ENCODE measurements around the gene TBC1D12.
"Not testable (repeated sequence)": the region's sequence is repeated elsewhere in the genome, so short reads cannot be mapped to it uniquely, and the experiment has no call there.

The TBC1D12 gene

DNA sequence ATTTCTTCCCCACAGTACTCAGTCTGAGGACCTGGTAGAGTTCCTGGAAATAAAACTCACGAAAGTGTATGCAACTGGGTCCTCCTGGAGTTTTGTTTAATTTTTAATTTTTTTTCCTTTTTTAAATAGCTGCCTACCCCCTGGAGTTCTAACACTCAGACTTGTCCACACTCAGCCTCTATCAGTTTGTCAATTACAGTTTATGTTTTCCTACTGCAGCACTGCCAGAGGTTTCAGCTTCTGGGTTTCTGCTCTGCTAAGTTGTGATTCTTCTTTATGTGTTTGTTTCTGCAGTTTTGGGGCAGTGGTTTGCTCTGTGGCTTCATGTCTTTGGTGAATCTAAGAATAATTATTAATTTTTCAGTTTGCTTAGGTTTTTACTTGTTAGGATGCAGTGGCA lies 59.2 kb downstream of the TBC1D12 start:
- DNase-seq = no peak

DNA sequence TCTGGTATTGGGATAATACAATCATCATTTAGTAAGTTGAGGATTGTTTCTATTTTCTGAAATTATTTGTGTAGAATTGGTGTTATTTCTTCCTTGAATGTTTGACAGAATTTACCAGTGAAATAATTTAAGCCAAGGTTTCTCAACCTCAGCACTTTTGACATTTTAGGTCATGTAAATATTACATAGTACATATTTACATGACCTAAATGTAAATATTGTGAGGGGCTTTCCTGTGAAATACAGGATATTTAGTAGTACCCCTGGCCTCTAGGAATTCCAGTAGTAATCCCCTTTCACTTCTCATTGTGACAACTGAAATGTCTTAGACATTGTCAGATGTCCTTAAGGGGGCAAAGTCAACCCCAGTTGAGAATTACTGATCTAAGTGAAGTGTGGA lies 59.8 kb downstream of the TBC1D12 start:
- no peak for DNase-seq

DNA sequence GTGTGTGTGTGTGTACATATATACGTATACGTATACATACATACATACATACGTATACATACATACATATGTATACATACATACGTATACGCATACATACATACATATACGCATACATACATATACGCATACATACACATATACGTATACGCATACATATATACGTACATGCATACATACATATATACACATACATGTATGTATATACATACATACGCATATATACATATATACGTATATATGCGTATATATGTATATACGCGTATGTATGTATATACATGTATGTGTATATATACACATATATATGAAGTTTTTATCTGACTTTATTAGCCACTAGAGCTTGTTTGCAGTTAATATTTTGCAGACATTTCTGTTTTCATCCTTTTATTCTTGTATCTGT lies 63.3 kb downstream of the TBC1D12 start:
- no peak for DNase-seq

DNA sequence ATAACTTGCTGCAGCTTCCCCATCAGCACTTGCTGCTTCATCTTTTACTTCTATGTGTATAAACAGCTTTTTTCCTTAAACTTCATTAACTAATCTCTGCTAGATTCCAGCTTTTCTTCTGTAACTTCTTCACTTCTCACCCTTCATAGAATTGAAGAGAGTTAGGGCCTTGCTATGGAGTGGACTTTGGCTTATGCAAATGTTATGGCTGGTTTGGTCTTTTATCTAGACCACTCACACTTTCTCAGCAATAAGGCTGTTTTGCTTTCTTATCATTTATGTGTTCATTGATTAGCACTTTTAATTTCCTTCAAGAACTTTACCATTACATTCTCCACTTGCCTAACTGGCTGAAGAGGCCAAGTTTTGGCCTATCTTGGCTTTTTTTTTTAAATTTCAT lies 79.1 kb downstream of the TBC1D12 start:
- DNase-seq = no peak

DNA sequence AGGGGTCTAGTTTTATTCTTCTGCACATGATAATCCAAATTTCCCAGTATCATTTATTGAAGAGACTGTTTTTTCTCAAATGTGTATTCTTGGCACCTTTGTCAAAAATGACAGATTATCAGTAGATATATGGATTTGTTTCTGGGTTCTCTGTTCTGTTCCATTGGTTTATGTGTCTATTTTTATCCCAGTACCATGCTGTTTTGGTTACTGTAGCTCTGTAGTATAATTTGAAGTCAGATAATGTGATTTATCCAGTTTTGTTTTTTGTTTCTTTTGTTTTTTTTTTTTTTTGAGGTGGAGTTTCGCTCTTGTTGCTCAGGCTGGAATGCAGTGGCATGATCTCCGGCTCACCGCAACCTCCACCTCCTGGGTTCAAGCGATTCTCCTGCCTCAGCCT lies 81.6 kb downstream of the TBC1D12 start:
- DNase-seq = no peak

DNA sequence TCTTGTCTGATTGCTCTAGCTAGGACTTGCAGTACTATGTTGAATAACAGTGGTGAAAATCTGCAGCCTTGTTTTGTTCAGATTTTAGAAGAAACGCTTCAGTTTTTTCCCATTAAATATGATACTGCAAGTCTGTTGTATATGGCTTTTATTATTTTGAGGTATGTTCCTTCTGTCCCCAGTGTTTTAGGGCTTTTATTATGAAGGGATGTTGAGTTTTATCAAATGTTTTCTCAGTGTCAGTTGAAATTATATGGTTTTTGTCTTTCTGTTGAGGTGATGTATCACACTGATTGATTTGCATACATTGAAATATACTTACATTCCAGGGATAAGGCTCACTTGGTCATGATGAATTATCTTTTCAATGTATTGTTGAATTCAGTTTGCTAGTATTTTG lies 82.8 kb downstream of the TBC1D12 start:
- no peak for DNase-seq

DNA sequence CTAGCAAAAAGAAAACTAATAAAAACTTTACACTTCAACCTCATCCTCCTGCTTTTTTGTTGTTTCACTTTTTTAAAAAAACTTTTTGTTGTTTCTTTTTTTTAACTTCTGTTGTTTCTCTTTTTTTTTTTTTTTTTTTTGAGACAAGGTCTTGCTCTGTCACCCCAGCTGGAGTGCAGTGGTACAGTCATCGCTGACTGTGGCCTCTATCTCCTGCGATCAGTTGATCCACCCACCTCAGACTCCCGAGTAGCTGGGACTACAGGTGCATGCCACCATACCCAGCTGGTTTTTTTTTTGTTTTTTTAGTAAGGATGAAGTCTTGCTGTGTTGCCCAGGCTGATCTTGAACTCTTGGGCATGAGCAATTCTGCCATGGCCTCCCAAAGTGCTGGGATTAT lies 85.2 kb downstream of the TBC1D12 start:
- no peak for DNase-seq

DNA sequence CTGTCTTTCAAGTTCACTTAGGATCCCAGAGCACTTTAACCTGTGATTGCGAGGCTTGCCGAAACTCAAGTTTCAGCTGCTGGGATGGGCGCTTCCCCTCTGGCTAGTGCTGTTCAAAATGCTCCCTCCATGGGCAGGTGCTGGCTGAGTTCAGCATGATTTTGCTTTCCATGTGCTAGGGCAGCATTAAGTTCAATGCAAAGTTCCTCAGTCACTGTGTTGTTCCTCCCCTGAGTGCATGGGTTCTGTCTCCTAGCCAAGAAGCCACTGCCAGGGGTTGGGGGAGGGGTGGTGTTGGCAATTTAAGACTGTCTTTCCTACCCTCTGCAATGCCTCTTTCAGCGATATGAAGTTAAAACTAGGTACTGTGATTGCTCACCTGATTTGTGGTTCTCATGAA lies 86.8 kb downstream of the TBC1D12 start:
- no peak for DNase-seq

DNA sequence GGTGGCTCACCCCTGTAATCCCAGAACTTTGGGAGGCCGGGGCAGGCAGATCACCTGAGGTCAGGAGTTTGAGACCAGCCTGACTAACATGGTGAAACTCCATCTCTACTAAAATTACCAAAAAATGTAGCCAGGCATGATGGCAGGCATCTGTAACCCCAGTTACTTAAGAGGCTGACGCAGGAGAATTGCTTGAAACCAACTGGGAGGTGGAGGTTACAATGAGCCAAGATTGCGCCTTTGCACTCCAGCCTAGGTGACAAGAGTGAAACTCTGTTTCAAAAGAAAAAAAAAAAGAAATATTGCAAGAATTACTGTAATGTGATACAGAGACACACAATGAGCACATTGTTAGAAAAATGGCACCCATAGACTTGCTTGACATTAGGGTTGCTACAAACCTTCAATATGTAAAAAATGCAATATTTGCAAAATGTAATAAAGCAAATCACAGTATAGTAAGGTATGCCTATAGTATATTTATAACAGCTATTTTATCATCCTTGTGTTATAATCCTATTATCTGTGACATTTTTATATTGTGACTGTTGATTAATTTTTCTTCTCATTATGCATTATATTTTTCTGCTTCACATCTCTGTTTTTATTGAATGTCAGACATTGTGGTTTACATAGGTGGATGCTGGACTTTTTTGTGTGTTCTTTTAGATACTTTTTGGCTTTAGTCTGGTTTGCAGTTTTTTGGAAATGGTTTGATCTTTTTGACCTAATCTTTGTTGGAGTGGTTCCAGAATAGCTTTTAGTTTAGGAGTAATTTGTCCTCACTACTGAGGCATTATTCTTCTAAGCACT lies 87.8 kb downstream of the TBC1D12 start:
- DNase-seq = no peak

DNA sequence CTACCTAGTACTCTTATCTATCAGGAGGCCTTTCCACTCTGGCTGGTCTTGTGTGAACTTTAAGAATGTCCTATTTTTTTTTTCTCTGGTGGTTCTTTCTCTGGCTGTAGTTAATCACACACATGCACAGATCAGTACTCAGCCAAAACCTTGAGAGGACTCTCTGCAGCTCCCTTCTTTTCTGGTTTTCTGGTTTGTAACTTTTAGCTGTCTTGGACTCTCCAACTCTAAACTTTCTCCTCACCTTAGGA lies 88.4 kb downstream of the TBC1D12 start:
- DNase-seq = no peak

DNA sequence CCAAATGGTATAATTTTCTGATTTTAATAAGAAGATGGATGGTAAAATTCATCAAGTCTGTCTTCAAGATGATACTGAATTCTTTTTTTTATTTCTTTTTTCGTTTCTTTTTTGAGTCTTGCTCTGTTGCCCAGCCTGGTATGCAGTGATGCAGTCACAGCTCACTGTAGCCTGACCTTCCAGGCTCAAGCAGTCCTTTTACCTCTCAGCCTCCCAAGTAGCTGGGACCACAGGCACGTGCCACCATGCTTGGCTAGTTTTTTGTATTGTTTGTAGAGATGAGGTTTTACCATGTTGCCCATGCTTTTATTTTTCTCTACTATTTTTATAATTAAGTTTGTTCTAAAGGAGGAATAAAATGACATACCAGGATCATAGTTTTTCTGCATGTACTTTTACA lies 91.1 kb downstream of the TBC1D12 start:
- no peak for DNase-seq

DNA sequence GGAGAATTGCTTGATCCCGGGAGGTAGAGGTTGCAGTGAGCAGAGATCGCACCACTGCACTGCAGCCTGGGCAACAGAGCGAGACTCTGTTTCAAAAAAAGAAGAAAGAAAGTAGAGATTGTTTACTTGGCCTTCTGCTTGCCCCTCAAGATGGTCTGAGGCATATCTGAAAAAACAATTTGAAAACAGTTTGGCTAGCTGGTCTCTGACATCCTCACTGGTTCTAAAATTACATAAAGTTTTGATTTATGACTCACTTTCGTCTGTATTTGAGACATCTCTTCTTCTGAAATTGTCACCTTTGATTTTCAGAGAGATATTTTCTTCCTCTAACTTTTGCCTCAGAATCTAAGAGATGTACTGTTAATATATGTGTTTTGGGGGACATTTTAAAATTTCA lies 93.7 kb downstream of the TBC1D12 start:
- DNase-seq = no peak

DNA sequence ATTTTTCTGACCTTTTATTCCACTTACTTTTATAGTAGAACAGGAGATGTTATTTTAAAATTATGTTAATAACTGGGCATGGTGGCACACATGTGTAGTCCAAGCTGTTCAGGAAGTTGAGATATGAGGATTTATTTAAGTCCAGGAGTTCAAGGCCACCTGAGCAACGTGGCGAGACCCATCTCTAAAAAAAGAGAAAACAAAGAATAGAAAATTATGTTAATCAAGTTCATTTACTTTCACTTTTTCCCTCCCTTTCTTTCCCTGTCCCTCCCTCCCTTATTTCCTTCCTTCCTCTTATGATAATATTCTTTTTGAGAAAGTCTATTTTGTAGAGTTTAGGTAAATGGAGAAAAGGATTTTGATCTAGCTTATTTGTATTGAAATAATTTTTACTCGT lies 94.3 kb downstream of the TBC1D12 start:
- no peak for DNase-seq

DNA sequence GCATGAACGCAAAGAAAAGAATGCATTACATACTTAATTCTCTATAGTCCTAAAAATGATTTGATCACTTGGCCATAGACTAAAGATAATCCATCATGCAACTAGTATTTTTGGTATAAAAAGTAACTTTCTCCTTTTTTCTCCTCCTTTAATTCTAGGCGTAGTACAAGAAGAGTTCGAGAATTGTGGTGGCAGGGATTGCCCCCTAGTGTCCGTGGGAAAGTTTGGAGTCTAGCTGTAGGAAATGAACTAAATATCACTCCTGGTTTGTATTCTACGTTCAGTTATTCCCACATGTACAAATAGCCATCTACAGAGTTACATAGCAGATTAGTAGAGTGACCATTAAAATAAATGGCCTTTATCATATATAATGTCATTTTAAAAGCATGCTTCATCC lies 97.7 kb downstream of the TBC1D12 start:
- DNase-seq = no peak

DNA sequence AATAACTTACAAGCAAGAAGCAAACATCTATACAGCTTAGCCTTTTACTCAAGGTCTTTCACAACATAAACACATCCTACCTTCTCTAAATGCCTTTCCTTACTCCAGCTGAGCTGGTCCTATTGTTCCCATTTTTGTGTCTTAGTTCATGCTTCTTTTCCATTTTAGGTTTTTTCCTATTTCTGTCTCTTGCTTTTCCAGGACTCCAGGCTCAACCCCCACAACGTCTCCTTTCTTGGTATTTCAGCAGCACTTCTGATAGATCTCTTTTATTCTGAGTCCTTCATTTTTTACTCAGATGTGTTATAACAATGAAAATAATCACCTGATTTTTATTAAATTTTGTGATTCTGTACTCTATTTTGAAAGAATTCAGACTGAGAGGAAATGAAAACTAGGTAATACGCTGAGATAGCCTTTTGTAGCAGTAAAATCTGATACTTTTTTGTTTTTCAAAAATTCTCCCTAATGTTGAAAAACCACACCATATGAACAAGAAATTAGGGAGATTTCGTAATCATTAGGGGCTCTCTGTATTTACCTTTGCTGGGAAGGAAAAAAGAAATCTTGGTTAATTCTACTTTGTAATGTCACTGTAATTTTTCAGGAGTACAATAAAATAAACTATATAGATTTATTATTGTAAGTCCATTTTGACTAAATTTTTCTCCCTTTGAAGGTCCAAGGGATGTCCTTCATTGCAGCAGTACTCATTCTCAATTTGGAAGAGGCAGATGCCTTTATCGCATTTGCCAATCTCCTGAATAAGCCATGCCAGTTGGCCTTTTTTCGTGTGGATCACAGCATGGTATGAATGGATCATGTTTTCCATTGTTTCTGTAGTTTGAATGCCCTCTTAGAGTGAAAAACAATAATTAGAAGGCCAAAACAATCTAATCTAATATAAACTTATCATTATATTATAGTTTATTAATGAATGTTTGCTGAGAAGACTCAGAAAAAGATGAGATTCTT lies 119.2 kb downstream of the TBC1D12 start:
- no peak for DNase-seq

DNA sequence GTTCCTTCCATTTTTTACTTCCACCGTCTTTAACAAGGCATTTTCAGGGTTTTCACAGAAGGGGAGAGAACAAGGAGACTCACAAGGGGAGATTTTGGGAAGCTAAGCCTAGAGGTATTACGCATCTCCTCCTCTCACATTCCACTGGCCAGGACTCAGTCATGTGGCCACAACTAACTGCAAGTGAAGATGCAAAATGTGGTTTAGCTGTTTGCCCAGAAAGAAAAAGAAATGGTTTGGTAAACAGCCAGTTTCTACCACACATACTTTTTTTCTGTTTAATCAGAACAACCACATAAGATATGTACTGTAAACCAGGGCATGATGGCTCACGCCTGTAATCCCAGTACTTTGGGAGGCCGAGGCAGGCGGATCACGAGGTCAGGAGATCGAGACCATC lies 121.8 kb downstream of the TBC1D12 start:
- DNase-seq = no peak

DNA sequence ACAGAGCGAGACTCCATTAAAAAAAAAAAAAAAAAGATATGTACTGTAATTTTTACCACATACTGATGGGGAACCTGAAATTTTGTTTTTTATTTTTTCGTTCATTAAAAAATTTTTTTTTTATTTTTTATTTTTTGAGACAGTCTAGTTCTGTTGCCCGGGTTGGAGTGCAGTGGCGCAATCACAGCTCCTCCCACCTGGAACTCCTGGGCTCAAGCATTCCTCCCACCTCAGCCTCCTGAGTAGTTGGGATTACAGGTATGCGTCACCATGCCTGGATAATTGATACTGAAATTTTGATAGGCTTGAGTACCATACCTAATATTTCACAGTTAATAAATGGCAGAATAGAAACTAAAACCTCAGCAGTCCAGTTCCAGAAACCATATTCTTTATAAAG lies 122.4 kb downstream of the TBC1D12 start:
- DNase-seq = no peak

DNA sequence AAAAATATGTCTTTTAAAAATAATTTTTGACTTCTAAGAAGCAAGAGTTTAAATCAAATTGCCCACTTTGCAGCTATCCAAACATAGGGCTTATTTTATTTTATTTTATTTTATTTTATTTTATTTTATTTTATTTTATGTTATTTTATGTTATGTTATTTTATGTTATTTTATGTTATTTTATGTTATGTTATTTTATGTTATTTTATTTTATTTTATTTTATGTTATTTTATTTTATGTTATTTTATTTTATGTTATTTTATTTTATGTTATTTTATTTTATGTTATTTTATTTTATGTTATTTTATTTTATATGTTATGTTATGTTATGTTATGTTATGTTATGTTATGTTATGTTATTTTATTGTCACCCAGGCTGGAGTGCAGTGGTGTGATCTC lies 129.2 kb downstream of the TBC1D12 start:
- not testable (repeated sequence) for DNase-seq

DNA sequence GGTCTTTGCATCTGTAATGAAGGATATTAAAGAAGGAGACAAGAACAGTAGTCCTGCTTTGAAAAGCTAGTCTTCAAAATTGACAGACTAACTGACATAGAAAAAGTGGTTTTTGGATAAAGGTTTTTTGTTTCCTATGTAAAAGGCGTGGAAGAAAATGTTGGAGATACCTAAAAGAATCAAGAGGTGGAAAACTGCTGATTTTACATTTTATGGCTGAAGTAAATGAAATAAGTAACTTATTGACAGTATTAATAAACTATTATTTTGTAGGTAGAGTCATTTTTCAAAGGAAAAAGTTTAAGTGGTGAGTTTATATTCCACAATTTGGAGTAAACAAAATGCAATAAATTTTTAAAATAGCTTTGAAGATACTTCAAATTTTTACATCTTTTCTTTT lies 130.7 kb downstream of the TBC1D12 start:
- no peak for DNase-seq

DNA sequence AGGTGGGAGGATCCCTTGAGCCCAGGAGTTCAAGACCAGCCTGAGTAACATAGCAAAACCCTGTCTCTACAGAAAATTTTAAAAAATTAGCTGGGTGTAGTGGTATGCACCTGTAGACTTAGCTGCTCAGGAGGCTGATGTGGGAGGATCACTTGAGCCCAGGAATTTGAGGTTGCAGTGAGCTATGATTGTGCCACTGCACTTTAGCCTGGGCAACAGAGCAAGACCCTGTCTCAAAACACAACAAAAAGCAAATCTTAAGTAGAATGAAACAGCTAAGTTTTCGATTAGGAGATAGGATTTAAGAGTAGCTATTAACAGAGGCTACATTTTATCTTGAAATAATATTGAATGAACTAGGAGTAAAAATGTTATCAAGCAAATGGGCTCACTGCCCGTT lies 139.9 kb downstream of the TBC1D12 start:
- DNase-seq = not testable (repeated sequence)

DNA sequence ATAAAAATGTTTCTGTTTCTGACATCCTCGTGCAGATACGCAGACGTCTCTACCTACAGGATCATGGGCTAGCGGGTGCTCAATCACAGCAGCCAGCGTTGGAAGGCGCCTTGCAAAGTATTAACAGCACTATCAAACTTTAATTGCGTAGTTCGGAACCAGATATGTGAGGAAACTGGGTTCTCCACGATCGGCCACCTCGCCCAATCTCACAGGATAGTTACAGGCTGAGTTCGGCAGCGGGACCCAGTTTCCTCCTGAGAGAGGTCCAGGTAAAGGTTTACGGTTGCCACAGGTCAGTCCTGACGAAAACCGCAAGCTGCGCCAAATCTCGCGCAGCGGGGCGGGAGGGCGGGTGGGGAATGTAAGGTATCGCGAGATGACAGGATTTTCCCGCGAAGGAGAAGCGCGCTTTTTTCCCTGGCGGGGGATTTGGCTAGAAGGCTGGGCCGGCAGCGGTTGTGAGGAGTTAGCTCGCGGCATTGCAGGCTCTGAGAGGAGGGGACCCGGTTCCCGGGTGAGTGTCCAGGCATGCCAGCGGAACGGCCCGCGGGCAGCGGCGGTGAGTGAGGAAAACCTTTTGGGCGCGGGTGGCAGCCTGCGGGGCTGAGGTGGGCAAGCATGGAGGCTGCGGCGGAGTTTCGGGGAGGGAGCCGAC lies 143.2 kb downstream of the TBC1D12 start, which contains the start of gene HELLS:
Gene HELLS, plus strand, starts transcription at position 398 of the 658 bp plus-strand sequence. Its CDS starts 134 bp downstream, at position 532.
- peak; percentile 81 for DNase-seq

DNA sequence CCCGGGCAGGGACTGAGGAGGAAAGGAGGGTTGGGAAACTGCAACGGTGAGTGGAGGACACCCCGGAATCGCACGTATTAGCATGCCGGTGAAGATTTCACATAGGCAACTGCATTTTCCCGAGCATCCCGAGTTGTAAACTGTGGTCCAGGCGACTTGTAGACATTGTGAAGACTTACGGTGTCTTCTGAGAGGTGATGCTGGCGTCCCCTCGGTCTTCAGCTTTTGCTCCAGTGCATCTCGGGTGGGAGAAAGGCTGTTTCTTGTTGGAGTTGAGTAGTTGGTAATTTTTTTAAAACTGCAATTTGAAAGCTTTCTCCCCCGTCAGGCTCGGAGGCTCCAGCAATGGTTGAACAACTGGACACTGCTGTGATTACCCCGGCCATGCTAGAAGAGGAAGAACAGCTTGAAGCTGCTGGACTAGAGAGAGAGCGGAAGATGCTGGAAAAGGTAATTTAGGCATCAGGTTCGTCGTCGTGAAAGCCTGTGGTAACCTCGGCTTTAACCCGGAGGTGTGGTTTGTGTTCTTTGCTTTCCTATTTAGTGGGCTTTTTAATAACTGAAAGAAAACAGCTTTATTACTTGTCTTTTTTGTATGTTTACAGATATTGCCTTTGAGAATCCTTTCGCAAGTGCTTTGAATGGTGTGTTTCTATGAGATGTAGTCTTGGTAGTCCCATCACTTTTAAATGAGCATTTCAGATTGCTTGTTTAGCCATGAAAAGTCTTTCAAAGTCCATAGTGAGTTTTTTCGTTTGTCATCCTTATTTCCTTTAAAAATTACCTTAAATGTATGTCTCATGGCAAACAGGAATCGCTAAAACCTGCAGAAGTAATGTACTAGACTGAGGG lies 143.9 kb downstream of the TBC1D12 start:
- peak; percentile 17 for DNase-seq

DNA sequence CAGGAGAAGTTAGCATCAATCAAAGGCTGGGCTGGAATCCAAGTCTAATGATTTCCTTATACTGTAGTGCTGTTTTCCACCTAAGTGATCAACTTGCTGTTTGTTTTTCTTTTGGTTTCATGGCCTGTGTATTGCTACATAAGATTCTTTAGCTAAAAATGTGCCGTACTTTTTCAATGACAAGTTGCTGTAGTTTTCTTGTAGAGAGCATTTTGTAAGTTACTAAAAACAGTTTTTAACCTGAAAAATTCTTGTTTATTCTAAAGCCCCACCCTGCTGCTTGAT lies 144.5 kb downstream of the TBC1D12 start:
- DNase-seq = no peak

Data from NCI-H2171 treated with DMSO at 0.1 percent for 48 hours (cell line).